ENCODE data around the gene ASB15.

DNA sequence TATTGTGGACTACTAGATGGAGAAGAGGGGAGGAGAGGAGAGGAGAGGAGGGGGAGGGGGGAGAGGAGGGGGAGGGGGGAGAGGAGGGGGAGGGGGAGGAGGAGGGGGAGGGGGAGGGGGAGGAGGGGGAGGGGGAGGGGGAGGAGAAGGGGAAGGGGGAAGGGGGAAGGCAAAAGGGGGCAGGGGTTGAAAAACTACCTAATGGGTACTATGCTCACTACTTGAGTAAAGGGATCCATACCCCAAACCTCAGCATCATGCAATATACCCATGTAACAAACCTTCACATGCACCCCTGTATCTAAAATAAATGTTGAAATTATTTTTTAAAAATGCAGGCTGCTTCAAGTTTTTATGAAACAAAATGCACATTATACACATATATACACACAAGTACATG is 39.0 kb downstream of the ASB15 start:
- TF ChIP-seq, protein P1, sequence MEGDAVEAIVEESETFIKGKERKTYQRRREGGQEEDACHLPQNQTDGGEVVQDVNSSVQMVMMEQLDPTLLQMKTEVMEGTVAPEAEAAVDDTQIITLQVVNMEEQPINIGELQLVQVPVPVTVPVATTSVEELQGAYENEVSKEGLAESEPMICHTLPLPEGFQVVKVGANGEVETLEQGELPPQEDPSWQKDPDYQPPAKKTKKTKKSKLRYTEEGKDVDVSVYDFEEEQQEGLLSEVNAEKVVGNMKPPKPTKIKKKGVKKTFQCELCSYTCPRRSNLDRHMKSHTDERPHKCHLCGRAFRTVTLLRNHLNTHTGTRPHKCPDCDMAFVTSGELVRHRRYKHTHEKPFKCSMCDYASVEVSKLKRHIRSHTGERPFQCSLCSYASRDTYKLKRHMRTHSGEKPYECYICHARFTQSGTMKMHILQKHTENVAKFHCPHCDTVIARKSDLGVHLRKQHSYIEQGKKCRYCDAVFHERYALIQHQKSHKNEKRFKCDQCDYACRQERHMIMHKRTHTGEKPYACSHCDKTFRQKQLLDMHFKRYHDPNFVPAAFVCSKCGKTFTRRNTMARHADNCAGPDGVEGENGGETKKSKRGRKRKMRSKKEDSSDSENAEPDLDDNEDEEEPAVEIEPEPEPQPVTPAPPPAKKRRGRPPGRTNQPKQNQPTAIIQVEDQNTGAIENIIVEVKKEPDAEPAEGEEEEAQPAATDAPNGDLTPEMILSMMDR (IDR thresholded peaks at IDR 0.05; ENCODE audit: low read length) = no peak
- no peak for TF ChIP-seq EZH2phosphoT487 (IDR thresholded peaks at IDR 0.05; ENCODE audit: low read length)
